DND-41 (cell line): ENCODE measurements around the gene CKAP4.
"Not testable (repeated sequence)": the region's sequence is repeated elsewhere in the genome, so short reads cannot be mapped to it uniquely, and the experiment has no call there.

Experiments used
- ATAC-seq: fragments of 200-7000 bp; cut with Tn5 transposase; 3 replicates; pipeline ENCODE4 v1.9.1; 2021; ENCODE audit warnings: low read depth; ENCODE audit not compliant: insufficient read depth
- DNase-seq: peaks from one replicate; pipeline ENCODE4 v3.0.0-alpha.2; 2020
- H2AFZ ChIP-seq: 2 replicates; pipeline ENCODE4 v1.6.0; 2012; ENCODE audit warnings: low read depth, low read length
- H3K27ac ChIP-seq: 2 replicates; pipeline ENCODE4 v1.5.1; 2012; ENCODE audit warnings: low read length, inconsistent platforms
- H3K27me3 ChIP-seq: fragments of 200-600 bp; sonication (generic); 2 replicates; pipeline ENCODE4 v1.6.0; 2012; ENCODE audit warnings: low read length, mild to moderate bottlenecking, inconsistent platforms; ENCODE audit not compliant: insufficient read depth, poor library complexity
- H3K36me3 ChIP-seq: 2 replicates; pipeline ENCODE4 v1.5.1; 2012; ENCODE audit warnings: low read length, inconsistent platforms; ENCODE audit not compliant: insufficient read depth
- H3K4me1 ChIP-seq: 2 replicates; pipeline ENCODE4 v1.5.1; 2012; ENCODE audit warnings: mild to moderate bottlenecking, low read length; ENCODE audit not compliant: insufficient read depth
- H3K4me2 ChIP-seq: 2 replicates; pipeline ENCODE4 v1.6.0; 2012; ENCODE audit warnings: mild to moderate bottlenecking, moderate library complexity, low read length, inconsistent platforms; ENCODE audit not compliant: insufficient read depth
- H3K4me3 ChIP-seq, 2 experiments: fragments of 200-600 bp in 1 of 2; shearing (Covaris generic) in 1 of 2; 2 replicates each; pipeline ENCODE4 v1.5.1; 2012 to 2016; ENCODE audit warnings: inconsistent platforms in 2 of 2, low read length in 2 of 2, mild to moderate bottlenecking in 2 of 2, low read depth in 1 of 2, moderate library complexity in 1 of 2
- H3K79me2 ChIP-seq: 2 replicates; pipeline ENCODE4 v1.6.0; 2012; ENCODE audit warnings: low read length, inconsistent platforms; ENCODE audit not compliant: insufficient read depth
- H3K9ac ChIP-seq: 2 replicates; pipeline ENCODE4 v1.6.0; 2012; ENCODE audit warnings: low read depth, mild to moderate bottlenecking, inconsistent platforms, low read length, moderate library complexity
- H3K9me3 ChIP-seq: 2 replicates; pipeline ENCODE4 v1.5.1; 2012; ENCODE audit warnings: low read length, moderate library complexity, mild to moderate bottlenecking, inconsistent platforms; ENCODE audit not compliant: insufficient read depth, severe bottlenecking
- H4K20me1 ChIP-seq: 2 replicates; pipeline ENCODE4 v1.6.0; 2012; ENCODE audit warnings: low read length; ENCODE audit not compliant: insufficient read depth
- CTCF ChIP-seq: IDR thresholded peaks from 2 replicates; pipeline ENCODE4 v1.5.1; 2012; ENCODE audit warnings: borderline replicate concordance, low read length, moderate library complexity, mild to moderate bottlenecking; ENCODE audit not compliant: poor library complexity, severe bottlenecking; ENCODE audit errors: extremely low read depth
- EZH2 ChIP-seq: IDR thresholded peaks from 3 replicates; pipeline ENCODE4 v1.6.1; 2012; ENCODE audit warnings: borderline replicate concordance, low read depth, mild to moderate bottlenecking, moderate library complexity, low read length, inconsistent platforms; ENCODE audit not compliant: severe bottlenecking

CKAP4 gene

GRCh38 chr12:106288494-106289195 is 40.8 kb upstream of the CKAP4 start:
- ATAC-seq: no peak
- no peak overlapping the region for H3K4me2 ChIP-seq
- TF ChIP-seq CTCF (no peak), EZH2 (no peak)

GRCh38 chr12:106288101-106288493 is 40.3 kb upstream of the CKAP4 start:
- Histone ChIP-seq H4K20me1 (no peaks in the 10 kb centered on the region), H3K79me2 (no peaks in the 10 kb centered on the region), H3K9ac (no peak overlapping the region), H2AFZ (no peak overlapping the region), H3K4me3 (no peak overlapping the region), H3K36me3 (no peaks in the 10 kb centered on the region), H3K4me1 (no peaks in the 10 kb centered on the region), H3K9me3 (no peaks in the 10 kb centered on the region), H3K4me2 (no peak overlapping the region), H3K27me3 (peaks cover 11% of the 10 kb centered on the region), H3K27ac (no peak overlapping the region)
- ATAC-seq (no peak), DNase-seq (no peak)
- TF ChIP-seq CTCF: no peak
- no peak for TF ChIP-seq EZH2

More at GRCh38 chr12:106288494-106289195, 40.8 kb upstream of the CKAP4 start:
- Histone ChIP-seq H2AFZ (no peak overlapping the region), H3K27ac (no peak overlapping the region), H3K9me3 (no peaks in the 10 kb centered on the region), H3K36me3 (no peaks in the 10 kb centered on the region), H3K4me3 (no peak overlapping the region), H4K20me1 (no peaks in the 10 kb centered on the region), H3K9ac (no peak overlapping the region), H3K4me1 (no peaks in the 10 kb centered on the region), H3K79me2 (no peaks in the 10 kb centered on the region), H3K27me3 (peaks cover 11% of the 10 kb centered on the region)
- no peak for DNase-seq

- Histone ChIP-seq H3K4me3 (no peak overlapping the region), H3K36me3 (no peaks in the 10 kb centered on the region), H4K20me1 (no peaks in the 10 kb centered on the region), H3K27me3 (peaks cover 11% of the 10 kb centered on the region), H3K4me1 (no peaks in the 10 kb centered on the region), H3K27ac (no peak overlapping the region), H3K9me3 (peaks cover 2% of the 10 kb centered on the region), H3K9ac (no peak overlapping the region), H2AFZ (no peak overlapping the region), H3K79me2 (no peaks in the 10 kb centered on the region), H3K4me2 (no peak overlapping the region)
- ATAC-seq (no peak), DNase-seq (no peak)
- TF ChIP-seq CTCF (no peak), EZH2 (no peak)
Observed at GRCh38 chr12:106287364-106287763, 39.5 kb upstream of the CKAP4 start.

- H3K27ac ChIP-seq, H3K4me1 ChIP-seq, H3K79me2 ChIP-seq, DNase-seq, H3K36me3 ChIP-seq, H2AFZ ChIP-seq, H3K4me3 ChIP-seq, ATAC-seq, H3K4me2 ChIP-seq, H3K9me3 ChIP-seq, H4K20me1 ChIP-seq, H3K9ac ChIP-seq: not testable (repeated sequence)
- H3K27me3 ChIP-seq: peaks cover 11% of the 10 kb centered on the region
Observed at GRCh38 chr12:106286576-106287162, 38.8 kb upstream of the CKAP4 start.
